H9 (cell line): ENCODE measurements around the gene DHFR2. TPM values are rescaled to one million over a fixed set of nuclear protein-coding genes. Genes with fewer than 3 reads are reported as not detected.

Experiments used
- DNase-seq: peaks from one replicate; pipeline ENCODE4 v3.0.0-alpha.2; 2017
- H2AFZ ChIP-seq: one replicate; pipeline ENCODE4 v1.6.1; 2013; ENCODE audit warnings: mild to moderate bottlenecking, low read length, control low read depth, moderate library complexity
- H2AK5ac ChIP-seq: 2 replicates; pipeline ENCODE4 v1.6.1; 2013; ENCODE audit warnings: low read length, control low read depth, mixed read lengths; ENCODE audit not compliant: insufficient read length
- H2BK120ac ChIP-seq: one replicate; pipeline ENCODE4 v1.6.1; 2013; ENCODE audit warnings: low read depth, mild to moderate bottlenecking, low read length, control low read depth, inconsistent platforms; ENCODE audit not compliant: poor library complexity, severe bottlenecking
- H2BK12ac ChIP-seq: 2 replicates; pipeline ENCODE4 v1.6.1; 2013; ENCODE audit warnings: low read length, control low read depth, mixed read lengths, low read depth; ENCODE audit not compliant: insufficient read length
- H2BK15ac ChIP-seq: 2 replicates; pipeline ENCODE4 v1.6.1; 2013; ENCODE audit warnings: low read depth, low read length, control low read depth
- H2BK20ac ChIP-seq: one replicate; pipeline ENCODE4 v1.6.1; 2013; ENCODE audit warnings: low read depth, mild to moderate bottlenecking, low read length, control low read depth, inconsistent platforms; ENCODE audit not compliant: poor library complexity, severe bottlenecking
- H2BK5ac ChIP-seq: 2 replicates; pipeline ENCODE4 v1.6.1; 2013; ENCODE audit warnings: low read length, control low read depth, mixed read lengths; ENCODE audit not compliant: insufficient read length
- H3K14ac ChIP-seq: 2 replicates; pipeline ENCODE4 v1.6.1; 2013; ENCODE audit warnings: low read length, control low read depth; ENCODE audit not compliant: insufficient read depth
- H3K18ac ChIP-seq: 2 replicates; pipeline ENCODE4 v1.6.1; 2013; ENCODE audit warnings: low read depth, mild to moderate bottlenecking, mixed read lengths, low read length, control low read depth; ENCODE audit not compliant: insufficient read length
- H3K23ac ChIP-seq: 2 replicates; pipeline ENCODE4 v1.6.1; 2013; ENCODE audit warnings: low read length, control low read depth, mixed read lengths, low read depth; ENCODE audit not compliant: insufficient read length
- H3K23me2 ChIP-seq: 2 replicates; pipeline ENCODE4 v1.6.1; 2013; ENCODE audit warnings: low read depth, mild to moderate bottlenecking, mixed read lengths, low read length, control low read depth; ENCODE audit not compliant: insufficient read length, poor library complexity, severe bottlenecking
- H3K27ac ChIP-seq: 2 replicates; pipeline ENCODE4 v1.5.1; 2013; ENCODE audit warnings: low read length, control low read depth, mixed read lengths, low read depth; ENCODE audit not compliant: insufficient read length
- H3K27me3 ChIP-seq: 2 replicates; pipeline ENCODE4 v1.6.1; 2013; ENCODE audit warnings: low read length, control low read depth, inconsistent platforms; ENCODE audit not compliant: insufficient read depth
- H3K4ac ChIP-seq: 2 replicates; pipeline ENCODE4 v1.6.1; 2013; ENCODE audit warnings: low read depth, mild to moderate bottlenecking, control low read depth, inconsistent platforms, low read length, moderate library complexity
- H3K4me1 ChIP-seq: 2 replicates; pipeline ENCODE4 v1.6.1; 2013; ENCODE audit warnings: low read length, control low read depth, inconsistent platforms; ENCODE audit not compliant: insufficient read depth
- H3K4me2 ChIP-seq: 2 replicates; pipeline ENCODE4 v1.6.1; 2013; ENCODE audit warnings: low read length, control low read depth, mixed read lengths; ENCODE audit not compliant: insufficient read length, insufficient read depth
- H3K56ac ChIP-seq: 2 replicates; pipeline ENCODE4 v1.6.1; 2013; ENCODE audit warnings: low read depth, mild to moderate bottlenecking, mixed read lengths, low read length, control low read depth; ENCODE audit not compliant: insufficient read length
- H3K79me1 ChIP-seq: 2 replicates; pipeline ENCODE4 v1.6.1; 2013; ENCODE audit warnings: low read depth, mild to moderate bottlenecking, moderate library complexity, low read length, control low read depth, inconsistent platforms; ENCODE audit not compliant: insufficient read depth, poor library complexity, severe bottlenecking
- H3K79me2 ChIP-seq: 2 replicates; pipeline ENCODE4 v1.6.1; 2013; ENCODE audit warnings: low read length, control low read depth, inconsistent platforms; ENCODE audit not compliant: insufficient read depth
- H3K9ac ChIP-seq: 2 replicates; pipeline ENCODE4 v1.6.1; 2013; ENCODE audit warnings: low read length, control low read depth, mixed read lengths; ENCODE audit not compliant: insufficient read length; ENCODE audit errors: extremely low read depth
- H3K9me3 ChIP-seq: one replicate; pipeline ENCODE4 v1.6.1; 2013; ENCODE audit warnings: low read depth, low read length, inconsistent platforms; ENCODE audit not compliant: control insufficient read depth
- H3T11ph ChIP-seq: one replicate; pipeline ENCODE4 v1.6.1; 2013; ENCODE audit warnings: mild to moderate bottlenecking, low read length, control low read depth, inconsistent platforms
- H4K20me1 ChIP-seq: one replicate; pipeline ENCODE4 v1.6.1; 2013; ENCODE audit not compliant: control insufficient read depth, insufficient read length, insufficient read depth
- H4K5ac ChIP-seq: 2 replicates; pipeline ENCODE4 v1.6.1; 2013; ENCODE audit warnings: low read depth, mild to moderate bottlenecking, mixed read lengths, low read length, control low read depth; ENCODE audit not compliant: insufficient read length
- H4K8ac ChIP-seq: replicated peaks from 2 replicates; pipeline ENCODE4 v1.6.1; 2013; ENCODE audit warnings: low read length, control low read depth, mixed read lengths, low read depth; ENCODE audit not compliant: insufficient read length
- H4K91ac ChIP-seq: 2 replicates; pipeline ENCODE4 v1.6.1; 2013; ENCODE audit warnings: low read depth, mild to moderate bottlenecking, moderate library complexity, mixed read lengths, low read length, control low read depth; ENCODE audit not compliant: insufficient read length
- H3K27ac Mint-ChIP-seq, 3 experiments: 2 replicates in 2 of 3; 3 replicates in 1 of 3; pipeline ENCODE4 v1.8.0; 2020 to 2021; ENCODE audit warnings: mixed read lengths in 3 of 3, mild to moderate bottlenecking in 1 of 3, moderate library complexity in 1 of 3
- H3K27me3 Mint-ChIP-seq: 2 replicates; pipeline ENCODE4 v1.8.0; 2021; ENCODE audit warnings: low read depth, mild to moderate bottlenecking, moderate library complexity, mixed read lengths
- H3K36me3 Mint-ChIP-seq, 3 experiments: 2 replicates in 2 of 3; 3 replicates in 1 of 3; pipeline ENCODE4 v1.8.0; 2020 to 2021; ENCODE audit warnings: low read depth in 3 of 3, mixed read lengths in 3 of 3; ENCODE audit not compliant: insufficient read depth in 1 of 3
- H3K4me1 Mint-ChIP-seq, 2 experiments: 2 replicates each; pipeline ENCODE4 v1.8.0; 2020; ENCODE audit warnings: mixed read lengths in 2 of 2
- H3K4me3 Mint-ChIP-seq, 2 experiments: 2 replicates in 1 of 2; 3 replicates in 1 of 2; pipeline ENCODE4 v1.8.0; 2020 to 2021; ENCODE audit warnings: mild to moderate bottlenecking in 2 of 2, mixed read lengths in 2 of 2, moderate library complexity in 1 of 2
- H3K9me3 Mint-ChIP-seq, 2 experiments: 2 replicates in 1 of 2; 3 replicates in 1 of 2; pipeline ENCODE4 v1.8.0; 2020; ENCODE audit warnings: mild to moderate bottlenecking in 2 of 2, mixed read lengths in 2 of 2, moderate library complexity in 1 of 2
- WGBS: extraction: QIAGEN DNeasy Blood & Tissue Kit; methylation state at CpG from one replicate; pipeline ENCODE4 v1.1.7; 2013; ENCODE audit warnings: missing lambda C conversion rate, low lambda C conversion rate, mixed read lengths; ENCODE audit not compliant: insufficient read length; ENCODE audit errors: extremely low coverage; 5-methylcytosine and 5-hydroxymethylcytosine counted together
- total RNA-seq: library from RNA; stranded (reverse); gene quantifications from 2 replicates; pipeline ENCODE4 v1.2.1, GENCODE V29; 2021
- TF ChIP-seq, protein P1 (sequence below): fragments of 200-600 bp; sonication (generic); conservative IDR thresholded peaks from 3 replicates; pipeline ENCODE4 v1.8.0; 2021; ENCODE audit warnings: antibody characterized with exemption, mild to moderate bottlenecking

Gene DHFR2
- total RNA-seq, 1 experiment from 2014 or later: 1.6 TPM

DNA sequence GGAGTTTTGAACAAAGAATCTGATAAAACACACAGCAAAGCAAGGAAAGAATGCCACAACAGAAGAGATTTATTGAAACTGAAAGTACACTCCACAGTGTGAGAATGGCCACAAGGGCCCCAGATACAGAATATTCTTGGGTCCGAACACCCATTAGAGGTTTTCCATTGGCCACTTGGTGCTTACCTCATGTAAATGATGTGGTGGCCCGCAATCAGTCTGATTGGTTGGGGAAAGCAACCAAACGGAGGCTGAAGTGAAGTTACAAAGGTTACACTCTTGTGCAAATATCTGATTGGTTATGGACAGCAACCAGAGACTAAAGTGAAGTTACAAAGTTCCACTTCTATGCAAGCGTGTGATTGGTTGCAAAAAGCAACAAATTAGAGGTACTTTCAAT lies 20.5 kb upstream of the DHFR2 start:
- H3K4me3 Mint-ChIP-seq: no peak overlapping the region
- no peak overlapping the region for H2BK5ac ChIP-seq
- no peak overlapping the region for H2BK20ac ChIP-seq
- H3K14ac ChIP-seq: no peak overlapping the region
- no peaks in the 10 kb centered on the region for H3K23me2 ChIP-seq
- no peak overlapping the region for H3K23ac ChIP-seq
- H3K9me3 Mint-ChIP-seq: no peaks in the 10 kb centered on the region
- H4K5ac ChIP-seq: no peak overlapping the region
- H2AFZ ChIP-seq: no peak overlapping the region
- H3K4ac ChIP-seq: no peak overlapping the region
- no CpG with 5 or more reads among the region's 4 CpGs for WGBS
- no peaks in the 10 kb centered on the region for H3K27me3 Mint-ChIP-seq
- H3K27ac ChIP-seq: no peak overlapping the region
- no peak overlapping the region for H3T11ph ChIP-seq
- H3K27me3 ChIP-seq: no peaks in the 10 kb centered on the region
- H3K9me3 ChIP-seq: no peaks in the 10 kb centered on the region
- H3K4me1 ChIP-seq: no peaks in the 10 kb centered on the region; the same call in 1 of the 2 replicates
- H2AK5ac ChIP-seq: no peak overlapping the region
- H4K91ac ChIP-seq: no peak overlapping the region
- no peak overlapping the region for H3K27ac Mint-ChIP-seq
- H4K20me1 ChIP-seq: no peaks in the 10 kb centered on the region
- no peak overlapping the region for H3K4me2 ChIP-seq
- H2BK15ac ChIP-seq: no peak overlapping the region
- no peaks in the 10 kb centered on the region for H3K4me1 Mint-ChIP-seq
- H4K8ac ChIP-seq: no peak overlapping the region
- H3K79me1 ChIP-seq: no peaks in the 10 kb centered on the region
- H3K79me2 ChIP-seq: no peaks in the 10 kb centered on the region
- TF ChIP-seq, protein P1, sequence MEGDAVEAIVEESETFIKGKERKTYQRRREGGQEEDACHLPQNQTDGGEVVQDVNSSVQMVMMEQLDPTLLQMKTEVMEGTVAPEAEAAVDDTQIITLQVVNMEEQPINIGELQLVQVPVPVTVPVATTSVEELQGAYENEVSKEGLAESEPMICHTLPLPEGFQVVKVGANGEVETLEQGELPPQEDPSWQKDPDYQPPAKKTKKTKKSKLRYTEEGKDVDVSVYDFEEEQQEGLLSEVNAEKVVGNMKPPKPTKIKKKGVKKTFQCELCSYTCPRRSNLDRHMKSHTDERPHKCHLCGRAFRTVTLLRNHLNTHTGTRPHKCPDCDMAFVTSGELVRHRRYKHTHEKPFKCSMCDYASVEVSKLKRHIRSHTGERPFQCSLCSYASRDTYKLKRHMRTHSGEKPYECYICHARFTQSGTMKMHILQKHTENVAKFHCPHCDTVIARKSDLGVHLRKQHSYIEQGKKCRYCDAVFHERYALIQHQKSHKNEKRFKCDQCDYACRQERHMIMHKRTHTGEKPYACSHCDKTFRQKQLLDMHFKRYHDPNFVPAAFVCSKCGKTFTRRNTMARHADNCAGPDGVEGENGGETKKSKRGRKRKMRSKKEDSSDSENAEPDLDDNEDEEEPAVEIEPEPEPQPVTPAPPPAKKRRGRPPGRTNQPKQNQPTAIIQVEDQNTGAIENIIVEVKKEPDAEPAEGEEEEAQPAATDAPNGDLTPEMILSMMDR: no peak
- H3K36me3 Mint-ChIP-seq: peaks cover 0 to 7% (median 0%) of the 10 kb centered on the region in 3 experiments; a peak in 4 of 7 replicates
- no peak overlapping the region for H2BK12ac ChIP-seq
- no peak overlapping the region for H3K56ac ChIP-seq
- no peak overlapping the region for H2BK120ac ChIP-seq
- no peak for DNase-seq
- no peak overlapping the region for H3K18ac ChIP-seq
- H3K9ac ChIP-seq: no peak overlapping the region
